Caco-2 (cell line): ENCODE results near the gene PKN1. TPM values are rescaled to one million over a fixed set of nuclear protein-coding genes. Genes with fewer than 3 reads are reported as not detected.
"Not testable (repeated sequence)": the region's sequence is repeated elsewhere in the genome, so short reads cannot be mapped to it uniquely, and the experiment has no call there.

Experiments
- BruUV-seq: library from RNA; stranded (reverse); fragments of 400-500 nt; replicated peaks from 2 replicates; lab custom pipeline; 2021; lab: Mats Ljungman, UMichigan
- CTCF ChIA-PET: fragments of 300-600 bp; sonication (Branson Sonifier 250); formaldehyde crosslinking; loops from one replicate; lab custom pipeline; 2022; ENCODE audit warnings: antibody characterized with exemption; lab: Charles Lee
- POLR2A ChIA-PET: fragments of 300-600 bp; sonication (Branson Sonifier 250); formaldehyde crosslinking; loops from one replicate; lab custom pipeline; 2022; ENCODE audit warnings: antibody characterized with exemption; lab: Charles Lee
- DNase-seq, 2 experiments: peaks; one replicate each; pipeline versions ENCODE4 v3.0.0 to v3.0.0-alpha.2; 2020 to 2022
- H3K27me3 ChIP-seq: replicated peaks from 2 replicates; pipeline ENCODE4 v1.6.0; 2011; ENCODE audit warnings: low read length; ENCODE audit not compliant: control insufficient read depth, insufficient read depth
- H3K36me3 ChIP-seq: 2 replicates; pipeline ENCODE4 v1.5.1; 2011; ENCODE audit warnings: low read length; ENCODE audit not compliant: control insufficient read depth, insufficient read depth
- H3K4me1 ChIP-seq: fragments of 250-450 bp; sonication (Bioruptor Pico); 2 replicates; pipeline ENCODE4 v1.5.1; 2020; ENCODE audit warnings: mild to moderate bottlenecking
- H3K4me3 ChIP-seq: 2 replicates; pipeline ENCODE4 v1.5.1; 2011; ENCODE audit warnings: low read depth, mild to moderate bottlenecking, control low read depth, low read length
- H3K9me3 ChIP-seq: fragments of 250-450 bp; sonication (Bioruptor Pico); 2 replicates; pipeline ENCODE4 v1.5.1; 2020; ENCODE audit warnings: mild to moderate bottlenecking, moderate library complexity
- H3K27ac Mint-ChIP-seq: one replicate; pipeline ENCODE4 v1.8.0; 2022; ENCODE audit warnings: mixed read lengths; ENCODE audit not compliant: unreplicated experiment
- H3K27me3 Mint-ChIP-seq: one replicate; pipeline ENCODE4 v1.8.0; 2022; ENCODE audit warnings: mixed read lengths; ENCODE audit not compliant: insufficient read depth, unreplicated experiment
- H3K36me3 Mint-ChIP-seq: one replicate; pipeline ENCODE4 v1.8.0; 2022; ENCODE audit warnings: mild to moderate bottlenecking, mixed read lengths; ENCODE audit not compliant: insufficient read depth, unreplicated experiment
- H3K4me1 Mint-ChIP-seq: one replicate; pipeline ENCODE4 v1.8.0; 2022; ENCODE audit warnings: low read depth, mixed read lengths; ENCODE audit not compliant: unreplicated experiment
- H3K4me3 Mint-ChIP-seq: one replicate; pipeline ENCODE4 v1.8.0; 2022; ENCODE audit warnings: mild to moderate bottlenecking, moderate library complexity, mixed read lengths; ENCODE audit not compliant: unreplicated experiment
- H3K9me3 Mint-ChIP-seq: one replicate; pipeline ENCODE4 v1.8.0; 2022; ENCODE audit warnings: mixed read lengths; ENCODE audit not compliant: unreplicated experiment
- intact Hi-C: fragments of 100-400 bp; cut with micrococcal nuclease; formaldehyde crosslinking; loops from one replicate; pipeline ENCODE4 v1.10.0; 2022; ENCODE audit not compliant: unreplicated experiment
- total RNA-seq: library from RNA; stranded (reverse); gene quantifications from 2 replicates; pipeline ENCODE4 v1.2.3, GENCODE V29; 2022
- TF ChIP-seq, protein P1 (sequence below), 2 experiments: fragments of 200-600 bp in 1 of 2; IDR thresholded peaks; 1 replicate in 1 of 2; 2 replicates in 1 of 2; pipeline versions ENCODE4 v1.5.1 to v1.8.0; 2011 to 2022; ENCODE audit warnings: antibody characterized with exemption in 1 of 2, control low read depth in 1 of 2, inconsistent platforms in 1 of 2, low read depth in 1 of 2, low read length in 1 of 2, mild to moderate bottlenecking in 1 of 2, moderate library complexity in 1 of 2; ENCODE audit not compliant: insufficient read depth in 1 of 2, severe bottlenecking in 1 of 2, unreplicated experiment in 1 of 2

The PKN1 gene
- total RNA-seq, 1 experiment from 2014 or later = 102 TPM

DNA sequence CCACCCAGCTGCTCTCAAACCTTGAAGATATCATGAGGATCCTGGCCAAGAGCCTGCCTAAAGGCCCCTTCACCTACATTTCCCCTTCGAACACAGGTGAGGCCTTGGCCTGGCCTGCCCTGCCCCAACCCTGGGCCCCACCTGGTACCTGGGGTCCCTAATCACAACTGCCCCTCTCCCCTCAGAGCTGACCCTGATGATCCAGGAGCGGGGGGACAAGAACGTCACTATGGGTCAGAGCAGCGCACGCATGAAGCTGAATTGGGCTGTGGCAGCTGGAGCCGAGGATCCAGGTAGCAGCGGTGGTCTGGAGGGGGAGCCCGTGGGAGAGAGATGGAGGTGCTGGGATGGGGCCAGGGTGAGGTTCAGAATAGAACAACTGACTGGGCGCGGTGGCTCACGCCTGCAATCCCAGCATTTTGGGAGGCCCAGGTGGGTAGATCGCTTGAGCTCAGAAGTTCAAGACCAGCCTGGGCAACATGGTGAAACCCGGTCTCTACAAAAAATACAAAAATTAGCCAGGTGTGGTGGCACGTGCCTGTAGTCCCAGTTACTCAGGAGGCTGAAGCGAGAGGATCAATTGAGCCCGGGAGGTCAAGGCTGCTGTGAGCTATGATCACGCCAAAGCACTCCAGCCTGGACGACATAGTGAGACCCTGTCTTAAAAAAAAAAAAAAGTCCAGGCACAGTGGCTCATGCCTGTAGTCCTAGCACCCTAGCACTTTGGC lies 31.5 kb upstream of the PKN1 start:
- no peaks in the 10 kb centered on the region for H3K4me1 Mint-ChIP-seq
- ChIA-PET POLR2A (no interaction called here), CTCF (interaction anchor here (0.6 kb wide), 1 partner anchor 53 kb away, joined by 9 read pairs; no protein-coding TSS in a partner anchor)
- no peak overlapping the region for H3K27ac Mint-ChIP-seq
- Histone ChIP-seq H3K27me3 (no peaks in the 10 kb centered on the region), H3K4me3 (no peak overlapping the region), H3K36me3 (peaks cover 2% of the 10 kb centered on the region), H3K4me1 (no peaks in the 10 kb centered on the region), H3K9me3 (no peaks in the 10 kb centered on the region)
- BruUV-seq = no TSS peak
- intact Hi-C loops = no loop called here
- TF ChIP-seq, protein P1, sequence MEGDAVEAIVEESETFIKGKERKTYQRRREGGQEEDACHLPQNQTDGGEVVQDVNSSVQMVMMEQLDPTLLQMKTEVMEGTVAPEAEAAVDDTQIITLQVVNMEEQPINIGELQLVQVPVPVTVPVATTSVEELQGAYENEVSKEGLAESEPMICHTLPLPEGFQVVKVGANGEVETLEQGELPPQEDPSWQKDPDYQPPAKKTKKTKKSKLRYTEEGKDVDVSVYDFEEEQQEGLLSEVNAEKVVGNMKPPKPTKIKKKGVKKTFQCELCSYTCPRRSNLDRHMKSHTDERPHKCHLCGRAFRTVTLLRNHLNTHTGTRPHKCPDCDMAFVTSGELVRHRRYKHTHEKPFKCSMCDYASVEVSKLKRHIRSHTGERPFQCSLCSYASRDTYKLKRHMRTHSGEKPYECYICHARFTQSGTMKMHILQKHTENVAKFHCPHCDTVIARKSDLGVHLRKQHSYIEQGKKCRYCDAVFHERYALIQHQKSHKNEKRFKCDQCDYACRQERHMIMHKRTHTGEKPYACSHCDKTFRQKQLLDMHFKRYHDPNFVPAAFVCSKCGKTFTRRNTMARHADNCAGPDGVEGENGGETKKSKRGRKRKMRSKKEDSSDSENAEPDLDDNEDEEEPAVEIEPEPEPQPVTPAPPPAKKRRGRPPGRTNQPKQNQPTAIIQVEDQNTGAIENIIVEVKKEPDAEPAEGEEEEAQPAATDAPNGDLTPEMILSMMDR (IDR thresholded peaks at IDR 0.05; ENCODE audit: insufficient read depth in 1 of 2, low read depth in 1 of 2, low read length in 1 of 2, severe bottlenecking in 1 of 2, unreplicated experiment in 1 of 2) = no peak
- no peak for DNase-seq
- H3K4me3 Mint-ChIP-seq = no peak overlapping the region
- H3K27me3 Mint-ChIP-seq = no peaks in the 10 kb centered on the region
- H3K36me3 Mint-ChIP-seq = peaks cover 44% of the 10 kb centered on the region
- no peaks in the 10 kb centered on the region for H3K9me3 Mint-ChIP-seq

GRCh38 chr19:14402332-14403144 lies 30.6 kb upstream of the PKN1 start:
- POLR2A ChIA-PET = no interaction called here

DNA sequence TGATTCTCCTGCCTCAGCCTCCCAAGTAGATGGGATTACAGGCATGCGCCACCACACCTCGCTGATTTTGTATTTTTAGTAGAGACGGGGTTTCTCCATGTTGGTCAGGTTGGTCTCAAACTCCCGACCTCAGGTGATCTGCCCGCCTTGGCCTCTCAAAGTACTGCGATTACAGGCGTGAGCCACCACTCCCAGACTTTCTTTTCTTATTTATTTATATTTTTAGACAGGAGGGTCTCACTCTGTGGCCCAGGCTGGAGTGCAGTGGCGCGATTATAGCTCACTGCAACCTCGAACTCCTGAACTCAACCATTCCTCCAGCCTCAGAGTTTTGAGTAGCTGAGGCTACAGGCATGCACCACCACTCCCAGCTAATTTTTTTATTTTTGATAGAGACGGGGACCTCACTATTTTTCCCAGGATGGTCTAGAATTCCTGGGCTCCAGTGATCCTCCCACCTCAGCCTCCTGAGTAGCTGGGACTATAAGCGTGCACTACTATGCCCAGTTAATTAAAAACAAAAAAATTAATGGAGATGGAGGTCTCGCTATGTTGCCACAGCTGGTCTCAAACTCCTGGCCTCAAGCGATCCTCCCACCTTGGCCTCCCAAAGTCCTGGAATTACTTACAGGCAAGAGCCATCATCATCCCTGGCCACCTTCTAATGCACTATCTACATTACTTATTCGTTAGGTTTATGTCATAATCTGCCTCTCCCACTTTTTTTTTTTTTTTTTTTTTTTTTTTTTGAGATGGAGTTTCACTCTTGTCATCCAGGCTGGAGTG lies 29.8 kb upstream of the PKN1 start:
- H3K9me3 ChIP-seq, H3K4me1 ChIP-seq, H3K4me1 Mint-ChIP-seq, H3K4me3 ChIP-seq, BruUV-seq, CTCF ChIA-PET, H3K4me3 Mint-ChIP-seq, intact Hi-C loops, H3K27me3 Mint-ChIP-seq, POLR2A ChIA-PET, H3K27ac Mint-ChIP-seq, H3K36me3 ChIP-seq, H3K9me3 Mint-ChIP-seq, H3K27me3 ChIP-seq, DNase-seq: not testable (repeated sequence)
- peaks cover 55% of the 10 kb centered on the region for H3K36me3 Mint-ChIP-seq

More at GRCh38 chr19:14402332-14403144, 30.6 kb upstream of the PKN1 start:
- Mint-ChIP-seq H3K36me3 (peaks cover 53% of the 10 kb centered on the region), H3K4me1 (no peaks in the 10 kb centered on the region), H3K27me3 (no peaks in the 10 kb centered on the region), H3K9me3 (no peaks in the 10 kb centered on the region), H3K4me3 (no peak overlapping the region), H3K27ac (no peak overlapping the region)
- Histone ChIP-seq H3K4me3 (no peak overlapping the region), H3K9me3 (no peaks in the 10 kb centered on the region), H3K36me3 (peaks cover 2% of the 10 kb centered on the region), H3K27me3 (no peaks in the 10 kb centered on the region), H3K4me1 (no peaks in the 10 kb centered on the region)
- TF ChIP-seq, protein P1 (IDR thresholded peaks at IDR 0.05; ENCODE audit: insufficient read depth in 1 of 2, low read depth in 1 of 2, low read length in 1 of 2, severe bottlenecking in 1 of 2, unreplicated experiment in 1 of 2) = no peak
- no peak for DNase-seq
- BruUV-seq = no TSS peak
- intact Hi-C loops = no loop called here
- CTCF ChIA-PET = no interaction called here
